ENCODE results near the gene KLHDC9. TPM values are rescaled to one million over a fixed set of nuclear protein-coding genes. Genes with fewer than 3 reads are reported as not detected.

Gene KLHDC9
- total and polyA plus RNA-seq, 2 of the 8 experiments (the other 6 are each of a cell fraction or from before 2014, with no cell fraction given), result 6.5 to 15.6 TPM

GRCh38 chr1:161130266-161130665 lies 32.1 kb downstream of the KLHDC9 start (continued):
- TF ChIP-seq PHF8 (conservative IDR thresholded peaks at IDR 0.05; ENCODE audit: low read depth, low read length) (no peak), POU5F1 (IDR thresholded peaks at IDR 0.05; ENCODE audit: low read depth, low read length) (no peak), SP4 (IDR thresholded peaks at IDR 0.05; ENCODE audit: low read length) (no peak), NANOG (IDR thresholded peaks at IDR 0.05; ENCODE audit: insufficient read depth, low read depth, low read length, poor library complexity, severe bottlenecking) (no peak), RAD21 (IDR thresholded peaks at IDR 0.05 in 1 of 2, conservative IDR thresholded peaks at IDR 0.05 in 1 of 2; ENCODE audit: low read depth in 2 of 2, low read length in 2 of 2) (no peak)
